PC-9 (cell line): Measurements from ENCODE around the gene RIPK4. TPM values are rescaled to one million over a fixed set of nuclear protein-coding genes. Genes with fewer than 3 reads are reported as not detected.

Source experiments
- BruUV-seq: library from RNA; stranded (reverse); fragments of 400-500 nt; replicated peaks from 2 replicates; lab custom pipeline; 2021; lab: Mats Ljungman, UMichigan
- CTCF ChIA-PET: fragments of 300-600 bp; sonication (Branson Sonifier 250); formaldehyde crosslinking; loops from one replicate; lab custom pipeline; 2022; ENCODE audit warnings: antibody characterized with exemption; lab: Charles Lee
- POLR2A ChIA-PET: fragments of 300-600 bp; sonication (Branson Sonifier 250); formaldehyde crosslinking; loops from one replicate; lab custom pipeline; 2022; ENCODE audit warnings: antibody characterized with exemption; ENCODE audit not compliant: unreplicated experiment; lab: Charles Lee
- DNase-seq, 2 experiments: peaks; one replicate each; pipeline versions ENCODE4 v3.0.0 to v3.0.0-alpha.2; 2015 to 2022; ENCODE audit warnings: mixed read lengths in 1 of 2
- H2AFZ ChIP-seq: fragments of 200-600 bp; sonication (generic); 2 replicates; pipeline ENCODE4 v1.8.1; 2017; ENCODE audit warnings: antibody characterized with exemption
- H3F3A ChIP-seq: fragments of 200-600 bp; sonication (generic); 2 replicates; pipeline ENCODE4 v1.8.1; 2017; ENCODE audit warnings: antibody characterized with exemption, mild to moderate bottlenecking, low read depth; ENCODE audit not compliant: insufficient read depth
- H3K27ac ChIP-seq: fragments of 200-600 bp; sonication (generic); 2 replicates; pipeline ENCODE4 v1.6.1; 2016; ENCODE audit warnings: mixed run types
- H3K27me3 ChIP-seq: fragments of 200-600 bp; sonication (generic); 2 replicates; pipeline ENCODE4 v1.6.1; 2016; ENCODE audit warnings: low read depth, mixed run types; ENCODE audit not compliant: insufficient read depth
- H3K36me3 ChIP-seq: fragments of 200-600 bp; sonication (generic); 2 replicates; pipeline ENCODE4 v1.6.1; 2016; ENCODE audit warnings: low read depth, mixed run types
- H3K4me1 ChIP-seq: fragments of 200-600 bp; sonication (generic); replicated peaks from 2 replicates; pipeline ENCODE4 v1.6.1; 2016; ENCODE audit warnings: mixed run types; ENCODE audit not compliant: insufficient read depth
- H3K4me2 ChIP-seq: fragments of 200-600 bp; sonication (generic); 2 replicates; pipeline ENCODE4 v1.6.1; 2017; ENCODE audit warnings: mixed run types
- H3K4me3 ChIP-seq: fragments of 200-600 bp; sonication (generic); 2 replicates; pipeline ENCODE4 v1.6.1; 2016; ENCODE audit warnings: mixed run types
- H3K79me2 ChIP-seq: fragments of 200-600 bp; sonication (generic); 2 replicates; pipeline ENCODE4 v1.6.1; 2017; ENCODE audit warnings: low read depth, mixed run types
- H3K9me2 ChIP-seq: fragments of 200-600 bp; sonication (generic); 2 replicates; pipeline ENCODE4 v1.8.1; 2017; ENCODE audit warnings: mild to moderate bottlenecking; ENCODE audit not compliant: insufficient read depth
- H3K9me3 ChIP-seq: fragments of 200-600 bp; sonication (generic); 2 replicates; pipeline ENCODE4 v1.8.1; 2016; ENCODE audit warnings: low read depth; ENCODE audit not compliant: insufficient read depth
- H4K20me1 ChIP-seq: fragments of 200-600 bp; sonication (generic); 2 replicates; pipeline ENCODE4 v1.8.1; 2017; ENCODE audit not compliant: insufficient read depth
- CTCF ChIP-seq: fragments of 200-600 bp; sonication (generic); conservative IDR thresholded peaks from 2 replicates; pipeline ENCODE4 v1.6.1; 2017; ENCODE audit warnings: mixed run types, antibody characterized with exemption, mild to moderate bottlenecking, moderate library complexity
- EZH2 ChIP-seq: fragments of 200-600 bp; sonication (generic); IDR thresholded peaks from 2 replicates; pipeline ENCODE4 v1.8.0; 2017; ENCODE audit warnings: antibody characterized with exemption, low read depth
- intact Hi-C: fragments of 100-400 bp; cut with micrococcal nuclease; formaldehyde crosslinking; loops from one replicate; pipeline ENCODE4 v1.10.0; 2022; ENCODE audit not compliant: unreplicated experiment
- total RNA-seq: library from RNA; stranded (reverse); gene quantifications from 2 replicates; pipeline ENCODE4 v1.2.3, GENCODE V29; 2021

Gene RIPK4
- total RNA-seq, 1 experiment from 2014 or later: 30.1 TPM

DNA sequence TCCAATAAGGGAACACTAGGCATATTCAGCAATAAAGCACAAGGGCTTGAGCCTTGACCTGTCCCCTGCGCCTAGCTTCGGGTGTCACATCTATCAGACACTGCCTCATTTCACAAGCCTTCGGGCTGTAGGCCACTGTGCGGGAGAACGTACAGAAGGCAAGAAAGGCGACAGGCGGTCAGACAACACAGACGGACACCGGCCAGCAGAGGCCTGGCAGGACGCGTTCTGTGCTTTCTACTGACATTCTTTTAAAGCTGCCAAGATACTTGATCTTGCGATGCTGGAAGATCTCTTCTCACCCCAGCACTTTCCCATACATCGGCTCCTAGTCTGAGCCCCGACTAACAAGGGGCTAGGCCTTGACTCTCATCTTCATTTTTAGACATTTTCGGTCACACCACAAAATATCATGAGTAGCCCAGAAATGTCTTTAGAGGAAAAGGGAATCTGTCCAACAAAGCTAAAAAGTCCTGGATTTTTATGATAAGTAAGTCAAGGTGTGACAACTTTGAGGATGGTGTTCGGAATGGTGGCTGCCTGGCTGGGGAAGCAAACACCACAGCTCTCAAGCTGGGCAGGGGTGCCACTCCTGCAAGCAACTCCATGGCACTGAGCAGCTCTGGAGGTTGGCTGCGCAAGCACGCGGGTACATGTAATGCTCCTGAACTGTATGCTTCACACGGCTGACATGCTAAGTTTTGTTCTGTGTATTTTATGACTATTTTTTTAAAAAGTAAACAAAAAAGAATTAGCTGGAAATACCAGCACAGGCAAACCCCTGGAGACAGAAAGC is 18.7 kb downstream of the RIPK4 start:
- peak in 1 of 2 experiments; percentile 22 for DNase-seq
- BruUV-seq: TSS peak; percentile 1
- no peaks in the 10 kb centered on the region for H3K9me2 ChIP-seq
- 0 out of 2 replicates have a peak overlapping the region, but pooled peaks have one; percentile 12 for H3K27ac ChIP-seq
- intact Hi-C loops: no loop called here
- no peak overlapping the region for H2AFZ ChIP-seq
- H3K4me2 ChIP-seq: no peak overlapping the region
- no peaks in the 10 kb centered on the region for H3K9me3 ChIP-seq
- ChIA-PET POLR2A (no interaction called here), CTCF (no interaction called here)
- peaks cover 94% of the 10 kb centered on the region for H3F3A ChIP-seq
- peaks cover 71% of the 10 kb centered on the region for H4K20me1 ChIP-seq
- TF ChIP-seq CTCF (no peak), EZH2 (no peak)
- H3K4me3 ChIP-seq: no peak overlapping the region
- H3K4me1 ChIP-seq: peaks cover 34% of the 10 kb centered on the region
- H3K36me3 ChIP-seq: peaks cover 57% of the 10 kb centered on the region
- no peaks in the 10 kb centered on the region for H3K27me3 ChIP-seq
- peaks cover 100% of the 10 kb centered on the region for H3K79me2 ChIP-seq

- TF ChIP-seq EZH2 (no peak), CTCF (no peak)
- Histone ChIP-seq H4K20me1 (peaks cover 63% of the 10 kb centered on the region), H2AFZ (no peak overlapping the region), H3K9me3 (no peaks in the 10 kb centered on the region), H3K4me2 (no peak overlapping the region), H3K4me3 (no peak overlapping the region), H3K27me3 (no peaks in the 10 kb centered on the region), H3K27ac (no peak overlapping the region), H3F3A (peaks cover 91% of the 10 kb centered on the region), H3K9me2 (no peaks in the 10 kb centered on the region), H3K4me1 (peaks cover 19% of the 10 kb centered on the region), H3K36me3 (peaks cover 70% of the 10 kb centered on the region), H3K79me2 (peaks cover 99% of the 10 kb centered on the region)
- no TSS peak for BruUV-seq
- intact Hi-C loops: no loop called here
- POLR2A ChIA-PET: no interaction called here
- CTCF ChIA-PET: no interaction called here
- DNase-seq: no peak
These were observed 20.2 kb downstream of the RIPK4 start for GRCh38 chr21:41746744-41747006.

- Histone ChIP-seq H3K79me2 (peaks cover 99% of the 10 kb centered on the region), H3K36me3 (peaks cover 76% of the 10 kb centered on the region), H3K4me3 (no peak overlapping the region), H3K9me2 (no peaks in the 10 kb centered on the region), H4K20me1 (peaks cover 58% of the 10 kb centered on the region), H3K9me3 (no peaks in the 10 kb centered on the region), H3K27ac (no peak overlapping the region), H3K4me2 (no peak overlapping the region), H2AFZ (no peak overlapping the region), H3F3A (peaks cover 92% of the 10 kb centered on the region), H3K27me3 (no peaks in the 10 kb centered on the region), H3K4me1 (peaks cover 14% of the 10 kb centered on the region)
- BruUV-seq: no TSS peak
- no peak for DNase-seq
- intact Hi-C loops: no loop called here
- ChIA-PET CTCF (no interaction called here), POLR2A (no interaction called here)
- no peak for TF ChIP-seq CTCF
- no peak for TF ChIP-seq EZH2
These were observed 20.7 kb downstream of the RIPK4 start for GRCh38 chr21:41745971-41746743.
